ENCODE data around the gene POPDC3. TPM values are rescaled to one million over a fixed set of nuclear protein-coding genes. Genes with fewer than 3 reads are reported as not detected.

The POPDC3 gene
- total and polyA plus RNA-seq, 2 of the 13 experiments (the other 11 are each of a cell fraction or from before 2014, with no cell fraction given) = 0.18 to 0.20 TPM

- TF ChIP-seq ZKSCAN8 (CRISPR knock-in tag; IDR thresholded peaks at IDR 0.05; ENCODE audit: borderline replicate concordance) (no peak), TFAP4 (IDR thresholded peaks at IDR 0.05; ENCODE audit: borderline replicate concordance, low read depth) (0 out of 2 replicates have a peak, but pooled peaks have one; percentile 8), MTF2 (CRISPR knock-in tag; IDR thresholded peaks at IDR 0.05; ENCODE audit: borderline replicate concordance) (peak; percentile 78; the same call in 1 of the 2 replicates), ZNF34 (CRISPR knock-in tag; IDR thresholded peaks at IDR 0.05; ENCODE audit: borderline replicate concordance) (0 out of 2 replicates have a peak, but pooled peaks have one; percentile 49), ZFX (CRISPR knock-in tag; IDR thresholded peaks at IDR 0.05; ENCODE audit: low read depth) (peak; percentile 26; the same call in 1 of the 2 replicates), ZNF446 (CRISPR knock-in tag; IDR thresholded peaks at IDR 0.05) (peak; percentile 47; the same call in 1 of the 2 replicates), SALL1 (CRISPR knock-in tag; IDR thresholded peaks at IDR 0.05) (peak; percentile 26; the same call in 1 of the 2 replicates), MTF1 (CRISPR knock-in tag; IDR thresholded peaks at IDR 0.05) (no peak), KDM5B (CRISPR knock-in tag; IDR thresholded peaks at IDR 0.05; ENCODE audit: borderline replicate concordance) (peak; percentile 37; the same call in 1 of the 2 replicates), RNF2 (conservative IDR thresholded peaks at IDR 0.05; ENCODE audit: low read depth) (no peak), UBTF (CRISPR knock-in tag; IDR thresholded peaks at IDR 0.05) (peak; percentile 55; the same call in 1 of the 2 replicates), MTA1 (CRISPR knock-in tag; IDR thresholded peaks at IDR 0.05; ENCODE audit: borderline replicate concordance) (peak; percentile 71; the same call in 1 of the 2 replicates), BORCS8-MEF2B (CRISPR knock-in tag; IDR thresholded peaks at IDR 0.05) (peak; percentile 56; the same call in 1 of the 2 replicates), ATF7-NPFF (CRISPR knock-in tag; IDR thresholded peaks at IDR 0.05; ENCODE audit: low read depth) (peak; percentile 17; the same call in 1 of the 2 replicates)
- TF ChIP-seq, protein P1, sequence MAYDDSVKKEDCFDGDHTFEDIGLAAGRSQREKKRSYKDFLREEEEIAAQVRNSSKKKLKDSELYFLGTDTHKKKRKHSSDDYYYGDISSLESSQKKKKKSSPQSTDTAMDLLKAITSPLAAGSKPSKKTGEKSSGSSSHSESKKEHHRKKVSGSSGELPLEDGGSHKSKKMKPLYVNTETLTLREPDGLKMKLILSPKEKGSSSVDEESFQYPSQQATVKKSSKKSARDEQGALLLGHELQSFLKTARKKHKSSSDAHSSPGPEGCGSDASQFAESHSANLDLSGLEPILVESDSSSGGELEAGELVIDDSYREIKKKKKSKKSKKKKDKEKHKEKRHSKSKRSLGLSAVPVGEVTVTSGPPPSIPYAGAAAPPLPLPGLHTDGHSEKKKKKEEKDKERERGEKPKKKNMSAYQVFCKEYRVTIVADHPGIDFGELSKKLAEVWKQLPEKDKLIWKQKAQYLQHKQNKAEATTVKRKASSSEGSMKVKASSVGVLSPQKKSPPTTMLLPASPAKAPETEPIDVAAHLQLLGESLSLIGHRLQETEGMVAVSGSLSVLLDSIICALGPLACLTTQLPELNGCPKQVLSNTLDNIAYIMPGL (CRISPR knock-in tag; IDR thresholded peaks at IDR 0.05; ENCODE audit: borderline replicate concordance in 1 of 2, low read depth in 1 of 2) = peak in 1 of 2 experiments; percentile 70; a peak in 3 of 4 replicates
Observed at GRCh38 chr6:105136431-105137350, 43.1 kb downstream of the POPDC3 start (continued).
